ENCODE measurements around the gene SBF2.

DNA sequence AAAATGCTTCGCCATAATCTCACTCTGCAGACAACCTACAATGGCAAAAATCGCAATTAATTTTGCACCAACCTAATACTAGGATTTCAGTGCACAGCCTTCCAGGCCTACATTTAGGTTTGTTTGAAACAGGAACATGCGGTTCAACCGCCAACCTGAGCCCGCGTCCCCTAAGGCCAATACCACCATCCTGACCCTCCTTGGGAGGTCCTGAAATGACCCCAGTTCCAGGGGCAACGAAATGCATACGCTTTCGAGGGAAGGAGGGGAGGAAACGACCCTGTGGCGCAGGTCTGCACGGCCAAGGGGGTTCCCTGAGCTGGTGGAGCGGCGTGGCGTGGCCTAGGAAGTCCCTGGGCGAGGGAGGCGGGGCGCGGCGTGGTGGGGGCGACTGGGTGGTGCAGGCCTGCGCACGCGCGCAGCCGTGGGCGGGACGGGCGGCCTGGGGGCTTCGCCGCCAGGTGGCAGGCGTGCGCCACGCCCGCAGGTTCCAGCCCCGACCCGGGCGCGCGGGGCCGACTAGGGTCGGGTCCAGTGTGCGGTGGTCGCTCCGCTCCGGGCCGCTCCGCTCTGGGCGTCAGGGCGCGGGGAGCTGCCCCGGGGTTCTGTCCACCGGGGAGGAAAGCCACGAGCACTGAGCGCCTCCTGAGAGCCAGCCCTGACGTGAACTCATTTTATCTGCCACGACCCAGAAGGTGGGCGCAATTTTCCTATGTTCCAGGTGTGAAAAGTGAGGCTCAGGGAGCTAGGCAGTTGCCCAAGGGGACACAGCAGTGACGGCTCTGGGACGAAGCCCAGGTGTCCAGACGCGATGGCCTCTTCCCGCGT is 536.0 kb downstream of the SBF2 start:
- TF ChIP-seq CTCF (IDR thresholded peaks at IDR 0.05; ENCODE audit: extremely low read depth in 1 of 2, insufficient read depth in 1 of 2, low read depth in 1 of 2, low read length in 2 of 2) (peak; percentile 67 to 92), POLR2AphosphoS5 (IDR thresholded peaks at IDR 0.05; ENCODE audit: insufficient read depth, low read depth, low read length) (peak; percentile 95), MYC (IDR thresholded peaks at IDR 0.05; ENCODE audit: low read depth, low read length) (no peak), POLR2A (IDR thresholded peaks at IDR 0.05; ENCODE audit: low read depth, low read length) (peak; percentile 85), EZH2 (IDR thresholded peaks at IDR 0.05; ENCODE audit: borderline replicate concordance, low read depth, low read length, severe bottlenecking) (no peak), GATA2 (IDR thresholded peaks at IDR 0.05; ENCODE audit: insufficient read depth, insufficient read length, low read depth, low read length) (no peak), FOS (IDR thresholded peaks at IDR 0.05; ENCODE audit: borderline replicate concordance, insufficient read depth, low read length) (no peak), JUN (IDR thresholded peaks at IDR 0.05; ENCODE audit: borderline replicate concordance, insufficient read depth, insufficient read length, low read depth) (no peak)
- TF ChIP-seq, protein P1, sequence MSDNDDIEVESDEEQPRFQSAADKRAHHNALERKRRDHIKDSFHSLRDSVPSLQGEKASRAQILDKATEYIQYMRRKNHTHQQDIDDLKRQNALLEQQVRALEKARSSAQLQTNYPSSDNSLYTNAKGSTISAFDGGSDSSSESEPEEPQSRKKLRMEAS (IDR thresholded peaks at IDR 0.05; ENCODE audit: insufficient read depth, insufficient read length): no peak
